HG02623 (cell line): Measurements from ENCODE around the gene ATP5PO.

Experiments
- ATAC-seq: cut with Tn5 transposase; IDR thresholded peaks from one replicate; pipeline ENCODE4 v1.9.1; 2021; ENCODE audit warnings: moderate library complexity; ENCODE audit not compliant: unreplicated experiment

The ATP5PO gene

GRCh38 chr21:33915368-33916199 lies at the start of gene ATP5PO:
Gene ATP5PO, minus strand, starts transcription at chr21:33915804. Its CDS starts 41 bp downstream, at chr21:33915763.
- ATAC-seq, result peak; percentile 97

DNA sequence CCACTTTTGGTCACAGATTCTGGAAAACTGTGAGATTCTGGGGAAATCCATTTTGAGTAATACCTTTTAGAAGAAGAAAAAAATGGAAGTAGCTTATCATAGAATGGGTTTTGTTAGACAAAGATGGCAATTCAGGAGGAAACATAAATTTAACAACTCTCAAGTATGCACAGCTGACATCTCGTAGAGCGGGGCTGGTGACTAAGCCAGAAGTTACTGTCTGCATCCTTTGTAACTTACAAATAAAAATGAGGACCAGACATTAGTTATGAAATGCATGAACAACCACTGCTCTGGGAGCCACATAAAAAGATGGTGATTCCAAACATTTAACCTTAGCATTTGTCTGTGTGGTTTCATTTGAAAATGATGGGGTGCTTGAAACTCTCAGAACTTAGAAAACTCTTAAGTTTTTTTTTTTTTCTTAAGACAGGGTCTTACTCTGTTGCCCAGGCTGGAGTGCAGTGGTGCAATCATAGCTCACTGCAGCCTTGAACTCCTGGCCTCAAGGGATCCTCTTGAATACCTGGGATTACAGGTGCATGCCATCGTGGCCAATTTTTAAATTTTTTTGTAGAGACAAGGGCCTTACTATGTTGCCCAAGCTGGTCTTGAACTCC lies 49.2 kb upstream of the ATP5PO start:
- ATAC-seq, result no peak

GRCh38 chr21:33963848-33964555 lies 48.4 kb upstream of the ATP5PO start:
- ATAC-seq, result no peak

GRCh38 chr21:33962290-33962689 lies 46.7 kb upstream of the ATP5PO start:
- ATAC-seq, result no peak

GRCh38 chr21:33961061-33961460 lies 45.5 kb upstream of the ATP5PO start:
- no peak for ATAC-seq

DNA sequence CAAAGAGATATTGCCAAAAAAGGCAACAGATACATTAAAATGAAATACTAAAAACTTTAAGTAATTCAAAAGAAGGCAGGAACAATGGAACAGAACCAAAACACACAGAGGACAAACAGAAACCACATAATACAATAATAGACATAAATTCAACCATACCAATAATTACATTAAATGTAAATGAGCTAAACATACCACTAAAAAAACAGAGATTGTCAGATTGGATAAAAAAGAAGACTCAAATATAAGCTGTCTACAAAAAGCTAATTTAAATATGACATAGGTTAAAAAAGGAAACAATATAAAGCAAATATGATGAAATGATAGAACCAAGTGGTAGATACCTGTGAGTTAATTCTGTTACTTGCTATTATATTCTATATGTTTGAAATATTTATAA lies 44.1 kb upstream of the ATP5PO start:
- no peak for ATAC-seq

DNA sequence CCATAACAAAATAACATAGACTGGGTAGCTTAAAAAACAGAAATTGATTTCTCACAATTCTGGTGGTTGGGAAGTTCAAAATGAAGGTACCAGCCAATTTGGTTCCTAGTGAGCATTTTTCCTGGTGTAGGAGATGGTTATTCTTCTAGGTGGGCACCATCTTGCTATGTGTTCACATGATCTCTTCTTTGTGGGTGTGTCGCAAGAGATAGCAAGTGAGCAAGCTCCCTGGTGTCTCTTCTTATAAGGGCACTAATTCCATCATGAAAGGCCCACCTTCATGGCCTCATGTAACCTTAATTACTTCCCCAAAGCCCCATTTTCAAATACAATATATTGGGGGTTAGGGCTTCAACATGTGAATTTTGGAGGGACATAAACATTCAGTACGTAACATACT lies 38.8 kb upstream of the ATP5PO start:
- ATAC-seq, result no peak

DNA sequence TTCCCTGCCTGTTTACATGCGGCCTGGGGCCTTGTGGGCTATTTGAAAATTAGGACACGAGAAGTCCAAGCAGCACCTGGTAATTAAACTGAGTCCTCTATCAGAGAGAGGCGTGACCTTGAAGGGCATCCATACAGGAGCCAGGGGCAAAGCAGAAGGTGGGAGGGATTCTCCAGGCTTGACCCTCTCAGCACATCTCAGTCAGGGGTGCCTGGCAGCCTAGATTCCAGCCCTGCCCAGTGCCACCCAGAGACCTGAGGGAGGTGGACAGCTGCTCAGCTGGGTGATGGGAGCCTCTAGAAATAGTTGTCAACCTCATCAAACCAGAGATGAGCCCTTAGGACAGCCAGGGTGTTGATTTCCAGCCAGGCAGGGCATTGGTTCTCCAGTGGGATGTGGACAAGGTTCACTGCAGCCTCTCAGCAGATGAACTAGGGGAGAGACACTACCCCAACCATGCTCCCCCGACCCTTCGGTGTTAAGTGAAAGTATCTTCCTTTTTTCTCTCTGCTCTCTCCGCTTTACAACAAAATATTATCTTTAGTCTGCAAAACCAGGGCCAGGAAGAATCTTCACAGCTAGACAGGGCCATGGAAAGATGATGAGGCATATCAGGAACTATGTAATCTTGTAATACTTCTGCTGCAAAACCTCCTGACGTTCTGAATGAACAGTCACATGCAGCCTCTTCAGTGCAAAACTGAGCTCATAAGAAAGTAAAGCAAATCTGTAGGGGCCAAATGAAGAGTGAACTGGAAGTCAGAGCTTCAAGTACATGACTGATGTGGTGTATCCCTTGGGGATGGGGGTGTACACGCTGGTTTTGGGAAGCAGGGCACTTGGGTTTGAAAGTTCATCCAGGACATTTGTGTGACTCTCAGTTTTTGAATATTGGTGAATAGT lies 35.9 kb upstream of the ATP5PO start:
- ATAC-seq, result no peak

DNA sequence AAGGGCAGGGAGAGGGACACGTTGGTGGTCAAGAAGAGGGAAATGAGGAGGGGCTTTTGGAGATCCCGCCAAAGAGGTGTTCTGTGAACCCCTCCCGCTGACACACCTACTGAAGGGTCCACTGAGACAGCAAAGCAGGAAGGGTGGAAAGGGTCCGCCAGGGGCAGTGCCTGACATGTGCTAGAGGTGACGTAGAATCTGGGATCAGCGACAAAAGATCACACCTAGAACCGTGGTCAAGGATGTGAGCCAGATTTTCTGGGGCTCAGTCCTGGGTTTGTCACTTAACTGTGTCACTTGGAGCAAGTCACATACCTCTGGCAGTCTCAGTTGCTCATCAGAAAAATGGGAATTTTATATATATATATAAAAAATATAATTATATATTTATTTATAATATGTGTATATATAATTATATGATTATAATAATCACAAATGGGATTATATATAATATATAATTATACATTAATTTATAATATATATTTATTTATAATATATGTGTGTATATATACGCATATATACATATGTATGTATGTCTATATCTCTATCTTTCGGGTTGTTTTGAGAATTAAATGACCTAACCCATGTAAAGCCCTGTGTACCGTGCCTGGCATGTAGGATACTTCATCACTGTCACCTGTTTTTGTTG lies 35.0 kb upstream of the ATP5PO start:
- no peak for ATAC-seq

- ATAC-seq, result peak; percentile 41
Measured at GRCh38 chr21:33949516-33950430, 34.2 kb upstream of the ATP5PO start.

GRCh38 chr21:33948951-33949444 lies 33.4 kb upstream of the ATP5PO start:
- no peak for ATAC-seq

DNA sequence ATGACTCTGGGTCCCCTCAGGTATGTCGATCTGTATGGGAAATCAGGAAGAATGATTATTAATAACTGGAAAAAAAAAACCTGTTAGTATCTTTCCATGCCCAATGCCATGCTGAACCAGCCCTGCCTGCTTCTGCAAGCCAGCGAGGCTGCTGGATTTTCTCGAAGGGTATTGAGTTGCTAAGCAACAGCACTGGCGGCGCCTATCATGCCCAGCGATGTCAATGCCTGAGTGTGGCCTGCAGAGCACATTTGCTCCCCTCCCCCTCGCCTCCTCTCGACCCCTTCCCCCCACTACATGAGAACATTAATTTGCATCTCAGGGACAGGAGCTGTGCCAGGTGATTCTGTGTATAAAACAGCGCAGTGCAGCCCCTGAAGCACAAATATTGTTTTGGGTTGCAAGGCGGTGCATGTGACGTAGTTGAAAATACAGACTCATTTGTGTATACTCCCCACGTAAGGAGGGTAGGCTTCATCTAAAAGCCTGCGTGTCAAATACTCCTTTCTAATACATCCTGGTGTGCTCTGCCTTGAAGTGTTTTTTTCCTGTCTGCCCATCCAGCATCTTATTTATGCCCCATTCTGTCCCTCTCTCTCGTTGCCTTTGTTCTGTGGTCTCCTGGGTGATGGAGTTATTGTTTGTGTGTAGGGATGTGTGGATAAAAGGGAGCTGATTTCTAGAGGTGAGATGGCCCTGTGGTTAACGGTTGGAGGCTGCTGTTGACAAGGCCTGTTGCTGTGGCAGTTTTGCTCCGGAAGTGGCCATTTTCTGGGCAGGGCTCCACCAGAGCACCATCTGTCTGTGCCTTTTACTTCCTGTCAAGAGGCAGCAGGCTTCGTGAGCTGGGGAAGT lies 32.7 kb upstream of the ATP5PO start:
- peak; percentile 34 for ATAC-seq

DNA sequence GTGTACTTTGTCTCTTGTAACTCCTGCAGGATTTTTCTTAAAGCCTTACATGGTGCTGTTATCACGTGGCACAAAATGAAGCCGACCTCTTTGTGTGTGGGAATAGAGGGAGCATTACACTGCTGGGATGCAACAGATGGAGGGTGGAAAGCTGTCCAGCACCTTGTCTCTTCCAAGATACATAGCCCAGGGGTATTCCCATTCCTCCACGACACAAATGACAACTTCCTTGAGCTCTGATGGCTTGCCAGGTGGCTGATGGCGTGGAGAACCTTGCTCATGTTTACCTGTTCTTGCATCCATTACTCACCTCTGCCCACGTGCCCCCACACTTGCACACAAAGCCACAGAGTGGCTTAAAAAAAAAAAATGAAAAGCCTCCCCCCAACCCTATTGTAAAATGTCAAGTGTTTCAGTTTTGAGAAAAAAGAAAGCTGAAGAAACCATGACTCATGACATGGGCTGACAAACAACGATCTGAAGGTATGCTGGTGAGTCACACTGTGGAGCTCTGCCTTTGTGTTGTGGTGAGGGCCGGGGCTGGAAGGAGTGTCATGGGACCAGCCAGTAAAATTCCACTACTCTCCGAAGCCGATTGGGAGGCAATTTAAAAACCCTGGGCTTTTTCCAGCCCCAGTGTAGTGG lies 32.0 kb upstream of the ATP5PO start:
- ATAC-seq, result no peak

GRCh38 chr21:33945652-33946270 lies 30.2 kb upstream of the ATP5PO start:
- no peak for ATAC-seq

- ATAC-seq, result no peak
Measured at GRCh38 chr21:33944185-33944763, 28.7 kb upstream of the ATP5PO start.

- no peak for ATAC-seq
Measured at GRCh38 chr21:33943293-33943692, 27.7 kb upstream of the ATP5PO start.

DNA sequence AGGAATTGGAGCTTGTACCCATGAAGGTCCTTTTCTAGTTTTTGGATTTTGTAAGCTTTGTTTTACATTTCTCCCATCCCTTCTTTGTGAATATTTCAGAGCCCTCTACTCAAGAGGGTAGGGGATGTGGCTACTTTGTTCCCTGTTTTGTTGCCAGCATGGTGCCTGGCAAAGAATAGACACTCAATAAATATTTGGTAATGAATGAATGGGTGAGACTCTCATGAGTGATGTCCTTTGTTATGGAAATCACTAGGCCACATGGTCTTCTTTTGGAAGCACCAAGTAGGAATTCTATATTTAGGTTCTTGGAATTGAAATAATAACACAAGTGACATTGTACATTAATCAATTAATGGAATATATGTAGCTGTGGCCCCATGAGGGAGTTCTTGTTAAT lies 26.8 kb upstream of the ATP5PO start:
- ATAC-seq, result no peak
